CD14-positive monocyte (primary cell): ENCODE measurements around the gene CTU2. TPM values are rescaled to one million over a fixed set of nuclear protein-coding genes. Genes with fewer than 3 reads are reported as not detected.

Experiments used
- DNase-seq, 3 donors: peaks; one replicate each; pipeline ENCODE4 v3.0.0-alpha.2; 2011 to 2022
- H2AFZ ChIP-seq: 2 replicates; pipeline ENCODE4 v1.6.0; 2012; ENCODE audit warnings: mild to moderate bottlenecking, low read depth, low read length, inconsistent platforms; ENCODE audit not compliant: insufficient read depth, poor library complexity, severe bottlenecking
- H3K27ac ChIP-seq, 2 donors: 1 replicate in 1 of 2; 2 replicates in 1 of 2; pipeline ENCODE4 v1.5.1; 2012 to 2013; ENCODE audit warnings: low read length in 2 of 2, control low read depth in 1 of 2, inconsistent platforms in 1 of 2, low read depth in 1 of 2, mild to moderate bottlenecking in 1 of 2
- H3K27me3 ChIP-seq, 2 donors: one replicate each; pipeline versions ENCODE4 v1.6.0 to v1.6.1; 2011 to 2013; ENCODE audit warnings: low read length in 2 of 2; ENCODE audit not compliant: control insufficient read depth in 2 of 2, insufficient read depth in 2 of 2
- H3K36me3 ChIP-seq, 2 donors: replicated peaks in 1 of 2; 1 replicate in 1 of 2; 2 replicates in 1 of 2; pipeline versions ENCODE4 v1.5.1 to v1.6.1; 2012 to 2013; ENCODE audit warnings: low read length in 2 of 2, control low read depth in 1 of 2, inconsistent platforms in 1 of 2, mild to moderate bottlenecking in 1 of 2; ENCODE audit not compliant: insufficient read depth in 2 of 2, control insufficient read depth in 1 of 2
- H3K4me1 ChIP-seq, 2 donors: 1 replicate in 1 of 2; 2 replicates in 1 of 2; pipeline versions ENCODE4 v1.5.1 to v1.6.1; 2012 to 2013; ENCODE audit warnings: low read length in 2 of 2, control low read depth in 1 of 2, inconsistent platforms in 1 of 2, mild to moderate bottlenecking in 1 of 2, moderate library complexity in 1 of 2; ENCODE audit not compliant: insufficient read depth in 2 of 2, control insufficient read depth in 1 of 2
- H3K4me2 ChIP-seq: replicated peaks from 2 replicates; pipeline ENCODE3; 2012; ENCODE audit warnings: low read length, moderate library complexity, mild to moderate bottlenecking; ENCODE audit not compliant: poor library complexity, severe bottlenecking; ENCODE audit errors: extremely low read depth
- H3K4me3 ChIP-seq, 3 experiments: fragments of 200-600 bp in 1 of 3; sonication (generic) in 1 of 3; replicated peaks in 1 of 3; 1 replicate in 2 of 3; 2 replicates in 1 of 3; pipeline ENCODE4 v1.5.1; 2011 to 2013; ENCODE audit warnings: low read length in 3 of 3, mild to moderate bottlenecking in 3 of 3, control low read depth in 2 of 3, low read depth in 2 of 3, inconsistent platforms in 1 of 3, moderate library complexity in 1 of 3
- H3K79me2 ChIP-seq: 2 replicates; pipeline ENCODE4 v1.6.0; 2012; ENCODE audit warnings: mild to moderate bottlenecking, control low read depth, inconsistent platforms, low read length, moderate library complexity; ENCODE audit not compliant: insufficient read depth
- H3K9ac ChIP-seq: 2 replicates; pipeline ENCODE4 v1.6.0; 2017; ENCODE audit warnings: low read length, mild to moderate bottlenecking; ENCODE audit not compliant: insufficient read depth, poor library complexity, severe bottlenecking
- H3K9me3 ChIP-seq, 2 donors: replicated peaks in 1 of 2; 1 replicate in 1 of 2; 2 replicates in 1 of 2; pipeline versions ENCODE4 v1.5.1 to v1.6.1; 2012 to 2013; ENCODE audit warnings: low read length in 2 of 2, control low read depth in 1 of 2; ENCODE audit not compliant: control insufficient read depth in 1 of 2, insufficient read depth in 1 of 2
- H4K20me1 ChIP-seq: 2 replicates; pipeline ENCODE4 v1.6.0; 2012; ENCODE audit warnings: mild to moderate bottlenecking, low read length, control low read depth, moderate library complexity; ENCODE audit not compliant: insufficient read depth
- H3K27ac Mint-ChIP-seq, 7 donors: one replicate each; pipeline ENCODE4 v1.8.0; 2020; ENCODE audit warnings: mild to moderate bottlenecking in 7 of 7, mixed read lengths in 7 of 7, moderate library complexity in 6 of 7, inconsistent platforms in 2 of 7
- H3K27me3 Mint-ChIP-seq, 3 donors: one replicate each; pipeline ENCODE4 v1.8.0; 2021 to 2022; ENCODE audit warnings: low read depth in 3 of 3, mild to moderate bottlenecking in 3 of 3, mixed read lengths in 3 of 3, moderate library complexity in 3 of 3, inconsistent platforms in 1 of 3
- H3K36me3 Mint-ChIP-seq, 2 donors: one replicate each; pipeline ENCODE4 v1.8.0; 2020; ENCODE audit warnings: mixed read lengths in 2 of 2, inconsistent platforms in 1 of 2, mild to moderate bottlenecking in 1 of 2
- H3K4me1 Mint-ChIP-seq: one replicate; pipeline ENCODE4 v1.8.0; 2020; ENCODE audit warnings: mild to moderate bottlenecking, mixed read lengths
- H3K4me3 Mint-ChIP-seq, 2 donors: one replicate each; pipeline ENCODE4 v1.8.0; 2020; ENCODE audit warnings: mild to moderate bottlenecking in 2 of 2, mixed read lengths in 2 of 2, moderate library complexity in 1 of 2
- H3K9me3 Mint-ChIP-seq, 7 donors: one replicate each; pipeline ENCODE4 v1.8.0; 2020 to 2022; ENCODE audit warnings: mixed read lengths in 7 of 7, mild to moderate bottlenecking in 6 of 7, moderate library complexity in 6 of 7, inconsistent platforms in 2 of 7
- WGBS: methylation state at CpG from one replicate; pipeline ENCODE4 v1.1.5; 2013; ENCODE audit warnings: missing lambda C conversion rate; ENCODE audit not compliant: insufficient coverage; 5-methylcytosine and 5-hydroxymethylcytosine counted together
- intact Hi-C, 2 donors: fragments of 100-400 bp; cut with micrococcal nuclease; formaldehyde crosslinking; loops; one replicate each; pipeline versions ENCODE4 v1.15.0 to v1.15.1; 2023
- polyA plus RNA-seq, 3 donors: library from polyadenylated mRNA; depleted of rRNA in 1 of 3; unstranded in 2 of 3; stranded (reverse) in 1 of 3; fragments of 300-500 nt in 2 of 3; fragments of >200 nt in 1 of 3; fragmentation: Illumina TruSeq in 2 of 3; gene quantifications; 1 replicate in 2 of 3; 2 replicates in 1 of 3; pipeline ENCODE4 v1.2.3, GENCODE V29; 2012 to 2021
- TF ChIP-seq, protein P1 (sequence below): fragments of 200-600 bp; IDR thresholded peaks from one replicate; pipeline ENCODE4 v1.8.0; 2022; ENCODE audit warnings: antibody characterized with exemption, mild to moderate bottlenecking

CTU2 gene
- polyA plus RNA-seq, 3 donors = 5.9 to 10.3 (median 7.5) TPM

DNA sequence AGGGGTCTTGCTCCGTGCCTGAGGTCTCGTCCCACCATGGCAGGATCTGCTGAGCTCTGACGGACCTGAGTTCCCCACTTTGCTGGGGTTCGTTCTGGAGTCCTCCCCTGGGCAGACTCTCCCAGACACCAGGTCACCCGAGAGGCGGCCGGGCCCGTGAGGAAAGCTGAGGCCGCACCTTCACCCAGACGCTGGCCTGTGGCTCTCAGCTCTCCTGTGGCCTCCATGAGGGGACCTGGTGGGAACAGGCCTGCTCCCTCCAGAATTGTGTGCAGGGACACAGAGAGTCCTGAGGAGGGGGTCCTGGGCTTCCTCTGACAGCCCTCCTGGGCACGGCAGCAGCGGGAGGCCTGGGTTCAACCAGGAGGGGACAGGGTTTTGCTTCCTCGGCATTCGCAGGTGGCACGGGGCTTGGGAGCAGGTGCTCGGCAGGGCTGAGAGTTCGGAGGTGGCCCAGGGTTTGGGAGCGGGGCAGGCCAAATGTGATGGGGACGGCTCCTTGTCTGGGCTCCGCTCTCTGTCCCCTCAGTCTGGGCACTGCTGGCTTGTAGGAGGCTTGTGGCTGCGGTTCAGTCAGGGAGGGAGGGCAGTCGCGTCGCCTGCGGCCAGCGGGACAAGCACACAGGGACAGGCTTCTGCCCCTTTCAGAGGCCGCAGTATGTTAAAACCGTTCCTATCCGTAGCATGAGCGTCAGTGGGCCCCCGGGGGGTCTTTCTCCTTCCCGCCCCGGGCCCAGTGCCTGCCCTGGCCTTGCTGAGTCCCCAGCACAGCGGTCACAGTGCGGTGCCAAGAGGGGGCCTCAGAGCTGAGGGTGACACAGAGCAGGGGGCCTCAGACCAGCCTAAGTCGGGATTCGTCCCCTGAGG is 11.8 kb upstream of the CTU2 start:
- H2AFZ ChIP-seq = no peak overlapping the region
- peak overlapping the region in 1 of 2 donors; percentile 41 for H3K27ac ChIP-seq
- 91% methylated on average over 34 of the region's 37 CpGs for WGBS
- H3K4me2 ChIP-seq = no peak overlapping the region
- peaks cover 38 to 43% of the 10 kb centered on the region in 2 donors for H3K4me1 ChIP-seq
- H3K79me2 ChIP-seq = peaks cover 21% of the 10 kb centered on the region
- no peak overlapping the region for H3K4me3 ChIP-seq
- H3K27ac Mint-ChIP-seq = peak overlapping the region in 3 of 7 donors; percentile 15 to 78 (median 17)
- no peak overlapping the region for H3K9ac ChIP-seq
- peaks cover 46% of the 10 kb centered on the region for H3K4me1 Mint-ChIP-seq
- H3K36me3 ChIP-seq = peaks cover 43 to 47% of the 10 kb centered on the region in 2 donors
- H3K27me3 ChIP-seq = no peaks in the 10 kb centered on the region
- no peak overlapping the region for H3K4me3 Mint-ChIP-seq
- TF ChIP-seq, protein P1, sequence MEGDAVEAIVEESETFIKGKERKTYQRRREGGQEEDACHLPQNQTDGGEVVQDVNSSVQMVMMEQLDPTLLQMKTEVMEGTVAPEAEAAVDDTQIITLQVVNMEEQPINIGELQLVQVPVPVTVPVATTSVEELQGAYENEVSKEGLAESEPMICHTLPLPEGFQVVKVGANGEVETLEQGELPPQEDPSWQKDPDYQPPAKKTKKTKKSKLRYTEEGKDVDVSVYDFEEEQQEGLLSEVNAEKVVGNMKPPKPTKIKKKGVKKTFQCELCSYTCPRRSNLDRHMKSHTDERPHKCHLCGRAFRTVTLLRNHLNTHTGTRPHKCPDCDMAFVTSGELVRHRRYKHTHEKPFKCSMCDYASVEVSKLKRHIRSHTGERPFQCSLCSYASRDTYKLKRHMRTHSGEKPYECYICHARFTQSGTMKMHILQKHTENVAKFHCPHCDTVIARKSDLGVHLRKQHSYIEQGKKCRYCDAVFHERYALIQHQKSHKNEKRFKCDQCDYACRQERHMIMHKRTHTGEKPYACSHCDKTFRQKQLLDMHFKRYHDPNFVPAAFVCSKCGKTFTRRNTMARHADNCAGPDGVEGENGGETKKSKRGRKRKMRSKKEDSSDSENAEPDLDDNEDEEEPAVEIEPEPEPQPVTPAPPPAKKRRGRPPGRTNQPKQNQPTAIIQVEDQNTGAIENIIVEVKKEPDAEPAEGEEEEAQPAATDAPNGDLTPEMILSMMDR = no peak
- peaks cover 47% of the 10 kb centered on the region for H4K20me1 ChIP-seq
- DNase-seq = no peak
- H3K9me3 ChIP-seq = no peaks in the 10 kb centered on the region
- intact Hi-C loops = no loop called here
- H3K36me3 Mint-ChIP-seq = peaks cover 42 to 46% of the 10 kb centered on the region in 2 donors
- H3K9me3 Mint-ChIP-seq = no peaks in the 10 kb centered on the region
- H3K27me3 Mint-ChIP-seq = peaks cover 0 to 3% (median 3%) of the 10 kb centered on the region in 3 donors

DNA sequence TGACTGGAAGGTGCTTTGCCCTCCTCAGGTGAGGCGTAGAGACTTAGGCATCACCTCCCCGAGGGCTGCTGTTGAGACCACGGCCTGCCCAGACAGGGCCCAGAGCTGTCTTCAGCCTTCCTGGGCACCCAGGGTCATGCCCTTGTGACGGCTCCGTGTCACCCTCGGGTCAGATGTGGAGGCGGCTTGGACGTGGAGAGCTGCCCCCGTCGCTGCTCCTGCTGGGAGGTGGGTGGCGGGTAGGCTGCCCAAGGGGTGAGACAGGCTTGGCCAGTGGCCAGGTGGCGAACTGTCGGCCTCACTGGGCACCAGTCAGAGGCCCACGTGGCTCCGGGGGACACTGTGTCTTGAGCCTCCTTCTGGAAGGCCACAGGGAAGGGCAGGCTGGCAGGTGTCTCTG is 11.1 kb upstream of the CTU2 start:
- DNase-seq = no peak
- Histone ChIP-seq H3K4me1 (peaks cover 46 to 50% of the 10 kb centered on the region in 2 donors), H2AFZ (no peak overlapping the region), H3K4me2 (no peak overlapping the region), H3K36me3 (peaks cover 51 to 55% of the 10 kb centered on the region in 2 donors), H3K9me3 (no peaks in the 10 kb centered on the region), H3K27me3 (no peaks in the 10 kb centered on the region), H3K27ac (peak overlapping the region; percentile 0 to 41), H4K20me1 (peaks cover 54% of the 10 kb centered on the region), H3K79me2 (peaks cover 29% of the 10 kb centered on the region), H3K4me3 (no peak overlapping the region), H3K9ac (no peak overlapping the region)
- 88% methylated on average over 15 of the region's 15 CpGs for WGBS
- TF ChIP-seq, protein P1 = no peak
- Mint-ChIP-seq H3K36me3 (peaks cover 50 to 54% of the 10 kb centered on the region in 2 donors), H3K4me1 (peaks cover 54% of the 10 kb centered on the region), H3K27ac (peak overlapping the region in 5 of 7 donors; percentile 27 to 77 (median 42)), H3K27me3 (peaks cover 0 to 3% (median 0%) of the 10 kb centered on the region in 3 donors), H3K4me3 (no peak overlapping the region), H3K9me3 (no peaks in the 10 kb centered on the region)
- intact Hi-C loops = no loop called here
